Testis (tissue), 5 donors: ENCODE data around the gene TECTB. TPM values are rescaled to one million over a fixed set of nuclear protein-coding genes. Genes with fewer than 3 reads are reported as not detected.

Experiments used
- DNase-seq: peaks from one replicate; pipeline ENCODE4 v3.0.0-alpha.2; 2019
- H3K27ac ChIP-seq, 2 donors: fragments of 200-600 bp; sonication (generic); one replicate each; pipeline ENCODE4 v1.5.1; 2019
- H3K27me3 ChIP-seq: fragments of 200-600 bp; sonication (generic); one replicate; pipeline ENCODE4 v1.5.1; 2019
- H3K36me3 ChIP-seq: fragments of 200-600 bp; sonication (generic); one replicate; pipeline ENCODE4 v1.5.1; 2017; ENCODE audit warnings: low read depth; ENCODE audit errors: missing control alignments
- H3K4me1 ChIP-seq: fragments of 200-600 bp; sonication (generic); one replicate; pipeline ENCODE4 v1.5.1; 2019
- H3K4me3 ChIP-seq, 2 donors: fragments of 200-600 bp; sonication (generic); one replicate each; pipeline ENCODE4 v1.5.1; 2017 to 2019
- H3K9me3 ChIP-seq: fragments of 200-600 bp; sonication (generic); one replicate; pipeline ENCODE4 v1.5.1; 2017
- CTCF ChIP-seq, 3 experiments: fragments of 450-650 bp in 2 of 3; fragments of 200-600 bp in 1 of 3; sonication (generic) in 1 of 3; IDR thresholded peaks; one replicate each; pipeline ENCODE4 v1.5.1; 2016 to 2019; ENCODE audit warnings: antibody characterized with exemption in 3 of 3, mild to moderate bottlenecking in 2 of 3, moderate library complexity in 1 of 3
- POLR2A ChIP-seq: fragments of 450-650 bp; IDR thresholded peaks from one replicate; pipeline ENCODE4 v1.6.1; 2017; ENCODE audit warnings: antibody characterized with exemption, mild to moderate bottlenecking, moderate library complexity
- WGBS, 2 donors: methylation state at CpG; one replicate each; pipeline ENCODE4 v1.1.5; 2018; 5-methylcytosine and 5-hydroxymethylcytosine counted together
- intact Hi-C: fragments of 100-400 bp; cut with DNase I; formaldehyde crosslinking; loops from one replicate; pipeline ENCODE4 v1.15.1; 2023; ENCODE audit warnings: low total_unique reads
- long read RNA-seq, 2 donors: transcript quantifications; one replicate each; lab custom pipeline, GENCODE V29; 2026
- polyA plus RNA-seq: library from polyadenylated mRNA; stranded (reverse); fragments of 350-450 nt; fragmentation: Illumina TruSeq; extraction: RNeasy Lipid Tissue Mini Kit (QIAGEN cat#74804); gene quantifications from one replicate; pipeline ENCODE4 v1.2.3, GENCODE V29; 2014; ENCODE audit warnings: low read depth, low replicate concordance; ENCODE audit not compliant: insufficient read depth
- total RNA-seq, 2 donors: library from RNA; depleted of rRNA; stranded (reverse); fragments of >200 nt; gene quantifications; one replicate each; pipeline ENCODE4 v1.2.3, GENCODE V29; 2016

Gene TECTB
- total RNA-seq (under 1 TPM in 1 of 2 donors, not detected in 1; 0.06 TPM), polyA plus RNA-seq (0.17 TPM)
- long read RNA-seq, donor 1: 0 reads
- long read RNA-seq, donor 2: 0 reads

- H3K4me3 ChIP-seq: no peak within 1 kb of the TSS
- intact Hi-C loops: no loop called here
- no peaks in the 10 kb centered on the region for H3K27me3 ChIP-seq
- WGBS, 2 donors: 76 to 81% methylated on average over 6 of the region's 6 CpGs
- no peak for TF ChIP-seq CTCF (IDR thresholded peaks at IDR 0.05)
- TF ChIP-seq POLR2A: no peak
- H3K27ac ChIP-seq: no peak within 1 kb of the TSS
- H3K9me3 ChIP-seq: no peaks in the 10 kb centered on the region
- no peak for DNase-seq
- no peaks in the 10 kb centered on the region for H3K4me1 ChIP-seq
- H3K36me3 ChIP-seq: no peaks in the 10 kb centered on the region
Measured at GRCh38 chr10:112283100-112283499, at the start of gene TECTB. TECTB (plus strand) TSS chr10:112283400; CDS start chr10:112283735, 335 bp downstream.

DNA sequence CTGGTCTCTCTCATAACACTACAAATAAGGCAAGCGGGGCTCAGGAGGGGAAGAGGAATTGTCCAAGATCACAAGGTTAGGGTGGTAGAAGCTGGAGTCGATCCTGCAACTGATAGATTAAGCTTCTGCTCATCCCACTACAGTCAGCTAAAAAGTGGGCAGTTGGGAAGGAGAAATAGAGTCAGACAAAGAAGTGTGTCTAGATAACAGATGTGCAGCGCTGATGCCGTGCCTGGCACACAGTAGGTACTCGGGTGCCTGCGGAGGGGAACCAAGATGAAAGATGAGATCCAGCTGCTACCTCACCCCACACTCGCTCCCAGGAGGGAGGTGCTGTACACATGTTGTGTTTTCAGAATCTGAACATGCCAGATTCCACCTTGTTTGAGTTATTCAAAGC, 48.1 kb upstream of the TECTB start:
- Histone ChIP-seq H3K27ac (no peak overlapping the region), H3K27me3 (no peaks in the 10 kb centered on the region), H3K9me3 (no peaks in the 10 kb centered on the region), H3K36me3 (no peaks in the 10 kb centered on the region), H3K4me1 (no peaks in the 10 kb centered on the region), H3K4me3 (no peak overlapping the region)
- 88 to 91% methylated on average over 7 of the region's 7 CpGs for WGBS, 2 donors
- no peak for TF ChIP-seq POLR2A
- no peak for TF ChIP-seq CTCF (IDR thresholded peaks at IDR 0.05)
- intact Hi-C loops: no loop called here
- no peak for DNase-seq

DNA sequence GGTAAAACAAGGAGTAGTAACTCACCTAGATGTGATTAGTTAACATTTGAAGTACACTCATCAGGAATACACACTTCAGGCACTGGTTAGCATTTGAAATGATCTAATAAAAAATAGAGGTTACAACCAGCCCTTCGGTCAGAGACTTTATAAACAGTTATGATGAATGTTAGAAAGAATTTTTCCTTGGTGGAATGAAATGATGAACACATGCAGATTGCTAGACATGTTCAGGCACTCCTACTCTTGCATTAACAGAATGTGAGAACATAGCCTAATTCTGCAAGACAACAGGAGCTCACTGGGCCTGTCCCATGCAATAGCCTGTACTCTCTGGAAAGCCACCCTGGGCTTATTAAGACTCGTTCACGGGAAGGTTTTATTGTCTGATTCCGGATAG, 47.3 kb upstream of the TECTB start:
- WGBS, 2 donors: 66 to 77% methylated on average over 4 of the region's 4 CpGs
- H3K4me3 ChIP-seq: no peak overlapping the region
- no peaks in the 10 kb centered on the region for H3K4me1 ChIP-seq
- intact Hi-C loops: no loop called here
- H3K27me3 ChIP-seq: no peaks in the 10 kb centered on the region
- no peak overlapping the region for H3K27ac ChIP-seq
- TF ChIP-seq CTCF (IDR thresholded peaks at IDR 0.05) (no peak), POLR2A (no peak)
- H3K9me3 ChIP-seq: no peaks in the 10 kb centered on the region
- H3K36me3 ChIP-seq: no peaks in the 10 kb centered on the region
- DNase-seq: no peak

GRCh38 chr10:112236486-112236885, 46.7 kb upstream of the TECTB start:
- 81 to 84% methylated on average over 3 of the region's 3 CpGs for WGBS, 2 donors
- no peaks in the 10 kb centered on the region for H3K27me3 ChIP-seq
- intact Hi-C loops: no loop called here
- H3K27ac ChIP-seq: no peak overlapping the region
- no peaks in the 10 kb centered on the region for H3K9me3 ChIP-seq
- no peaks in the 10 kb centered on the region for H3K4me1 ChIP-seq
- no peaks in the 10 kb centered on the region for H3K36me3 ChIP-seq
- DNase-seq: no peak
- TF ChIP-seq POLR2A: no peak
- TF ChIP-seq CTCF (IDR thresholded peaks at IDR 0.05): no peak
- no peak overlapping the region for H3K4me3 ChIP-seq

DNA sequence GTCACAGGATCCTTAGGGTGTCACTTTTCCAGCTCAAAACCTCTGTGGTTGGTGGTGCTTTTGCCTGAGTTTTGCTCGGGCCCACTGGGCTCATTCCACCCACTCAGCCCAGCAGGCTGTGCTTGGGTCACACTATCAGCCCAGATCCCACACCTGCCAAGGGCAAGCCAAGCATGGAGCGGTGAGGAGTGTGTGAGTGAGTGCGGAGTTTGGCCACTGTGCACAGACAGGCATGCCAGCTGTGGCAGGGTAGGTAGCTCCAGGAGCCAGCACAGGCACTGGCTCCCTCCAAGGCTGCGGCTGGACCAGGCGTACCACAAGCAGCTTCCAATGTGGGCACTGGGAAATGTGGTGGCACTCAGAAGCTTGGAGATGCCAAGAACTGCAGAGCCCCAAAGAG, 43.9 kb upstream of the TECTB start:
- DNase-seq: no peak
- intact Hi-C loops: no loop called here
- TF ChIP-seq POLR2A (no peak), CTCF (IDR thresholded peaks at IDR 0.05) (no peak)
- Histone ChIP-seq H3K27me3 (no peaks in the 10 kb centered on the region), H3K4me3 (no peak overlapping the region), H3K9me3 (no peaks in the 10 kb centered on the region), H3K27ac (no peak overlapping the region), H3K36me3 (no peaks in the 10 kb centered on the region), H3K4me1 (no peaks in the 10 kb centered on the region)
- WGBS, 2 donors: 91 to 93% methylated on average over 5 of the region's 5 CpGs
